GM12801 (cell line): ENCODE data around the gene L3MBTL4.

Source experiments
- TF ChIP-seq, protein P1 (sequence below): IDR thresholded peaks from one replicate; pipeline ENCODE4 v1.5.1; 2011; ENCODE audit warnings: control low read depth; ENCODE audit not compliant: insufficient read length; ENCODE audit errors: extremely low read depth

Gene L3MBTL4

DNA sequence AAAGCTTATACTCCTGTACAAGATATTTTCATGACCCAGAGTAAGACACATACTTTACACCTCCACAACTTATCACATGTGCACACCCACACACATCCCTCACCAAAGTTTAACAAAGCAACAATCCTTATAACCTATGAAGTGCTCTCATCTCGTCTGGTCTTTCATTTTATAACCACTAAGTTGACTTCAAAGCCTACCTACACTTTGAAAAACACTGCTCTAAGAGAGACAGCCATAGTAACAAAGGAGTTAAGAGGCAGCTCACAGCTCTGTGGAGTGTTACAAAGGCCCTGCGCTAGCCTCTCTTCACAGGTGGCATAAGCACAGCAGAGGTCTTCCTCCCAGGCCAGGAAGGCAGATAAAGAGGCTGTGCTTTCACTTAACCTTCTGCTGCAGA is 449.7 kb downstream of the L3MBTL4 start:
- TF ChIP-seq, protein P1, sequence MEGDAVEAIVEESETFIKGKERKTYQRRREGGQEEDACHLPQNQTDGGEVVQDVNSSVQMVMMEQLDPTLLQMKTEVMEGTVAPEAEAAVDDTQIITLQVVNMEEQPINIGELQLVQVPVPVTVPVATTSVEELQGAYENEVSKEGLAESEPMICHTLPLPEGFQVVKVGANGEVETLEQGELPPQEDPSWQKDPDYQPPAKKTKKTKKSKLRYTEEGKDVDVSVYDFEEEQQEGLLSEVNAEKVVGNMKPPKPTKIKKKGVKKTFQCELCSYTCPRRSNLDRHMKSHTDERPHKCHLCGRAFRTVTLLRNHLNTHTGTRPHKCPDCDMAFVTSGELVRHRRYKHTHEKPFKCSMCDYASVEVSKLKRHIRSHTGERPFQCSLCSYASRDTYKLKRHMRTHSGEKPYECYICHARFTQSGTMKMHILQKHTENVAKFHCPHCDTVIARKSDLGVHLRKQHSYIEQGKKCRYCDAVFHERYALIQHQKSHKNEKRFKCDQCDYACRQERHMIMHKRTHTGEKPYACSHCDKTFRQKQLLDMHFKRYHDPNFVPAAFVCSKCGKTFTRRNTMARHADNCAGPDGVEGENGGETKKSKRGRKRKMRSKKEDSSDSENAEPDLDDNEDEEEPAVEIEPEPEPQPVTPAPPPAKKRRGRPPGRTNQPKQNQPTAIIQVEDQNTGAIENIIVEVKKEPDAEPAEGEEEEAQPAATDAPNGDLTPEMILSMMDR = no peak

DNA sequence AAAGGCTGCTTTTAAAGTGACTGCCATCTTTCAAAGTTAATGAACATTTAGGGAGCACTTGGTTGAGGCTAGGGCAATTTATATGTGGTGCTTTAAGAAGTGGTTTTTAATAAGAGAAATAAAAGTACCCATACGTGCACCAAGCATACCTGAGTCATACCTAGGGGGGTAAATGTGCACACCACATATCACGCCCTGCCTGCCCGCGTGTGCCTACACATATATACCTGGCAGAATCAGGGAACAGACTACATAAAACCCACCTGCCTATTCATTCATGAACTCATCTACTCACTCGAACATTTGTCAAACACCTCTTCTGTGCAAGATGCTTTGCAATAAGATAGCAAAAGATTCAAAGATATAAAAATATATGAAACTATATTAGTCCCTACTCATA is 450.1 kb downstream of the L3MBTL4 start:
- TF ChIP-seq, protein P1 = no peak

DNA sequence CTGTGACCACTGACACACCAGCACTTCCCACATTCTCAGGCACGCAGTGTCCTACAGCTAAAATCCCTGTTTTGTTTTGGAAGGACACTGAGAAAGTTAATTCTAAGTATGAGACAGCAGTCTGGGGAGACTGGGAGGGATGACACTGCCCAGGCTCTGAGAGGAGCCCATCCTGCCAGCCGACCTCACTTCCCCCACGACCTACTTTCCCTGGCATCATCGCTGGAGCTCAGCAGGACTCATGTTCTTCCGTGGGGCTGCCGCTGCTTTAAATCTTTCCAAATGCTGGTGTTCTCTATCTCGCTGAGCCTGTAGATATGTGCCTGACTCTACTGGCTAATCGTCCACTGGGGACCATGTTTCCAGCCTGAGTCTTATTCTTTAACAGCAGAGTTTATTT is 450.6 kb downstream of the L3MBTL4 start:
- TF ChIP-seq, protein P1 = no peak

DNA sequence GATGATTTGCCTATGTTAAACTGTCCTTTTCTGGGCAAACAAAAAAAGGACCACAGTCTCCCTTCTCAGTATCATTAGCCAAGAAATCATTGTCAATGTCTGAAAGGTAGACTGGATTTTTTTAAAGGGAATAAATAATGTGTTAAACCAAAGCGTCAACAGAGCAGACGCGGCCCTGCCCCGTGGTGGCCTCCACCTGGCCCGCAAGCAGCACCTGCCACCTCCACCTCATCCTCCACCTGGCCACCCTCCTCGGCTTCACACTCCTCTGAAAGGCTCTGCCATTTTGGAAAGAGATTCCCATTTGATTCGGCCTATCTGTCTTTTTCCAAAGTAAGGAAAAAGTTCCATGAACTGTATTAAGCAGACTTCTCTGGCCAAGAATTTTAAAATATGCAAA is 451.4 kb downstream of the L3MBTL4 start:
- TF ChIP-seq, protein P1 = no peak

DNA sequence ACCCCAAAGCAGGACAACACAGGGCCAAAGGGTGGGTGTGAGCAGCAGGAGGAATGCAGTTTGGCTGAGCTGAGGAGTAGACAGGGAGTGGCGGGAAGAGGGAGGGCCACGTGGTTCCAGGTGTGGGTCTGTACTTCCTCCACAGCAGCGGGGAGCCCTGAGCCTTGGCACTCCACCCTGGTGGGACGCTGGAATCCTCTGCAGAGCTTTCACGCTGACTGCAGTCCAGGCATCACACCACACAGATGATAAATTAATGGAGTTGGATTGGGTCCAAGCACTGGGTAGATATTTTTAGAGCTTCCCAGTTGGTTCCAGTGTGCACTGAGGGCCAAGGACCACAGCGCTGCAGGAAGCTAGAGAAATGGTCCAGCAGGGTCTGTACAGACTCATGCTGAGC is 452.3 kb downstream of the L3MBTL4 start:
- TF ChIP-seq, protein P1 = no peak

DNA sequence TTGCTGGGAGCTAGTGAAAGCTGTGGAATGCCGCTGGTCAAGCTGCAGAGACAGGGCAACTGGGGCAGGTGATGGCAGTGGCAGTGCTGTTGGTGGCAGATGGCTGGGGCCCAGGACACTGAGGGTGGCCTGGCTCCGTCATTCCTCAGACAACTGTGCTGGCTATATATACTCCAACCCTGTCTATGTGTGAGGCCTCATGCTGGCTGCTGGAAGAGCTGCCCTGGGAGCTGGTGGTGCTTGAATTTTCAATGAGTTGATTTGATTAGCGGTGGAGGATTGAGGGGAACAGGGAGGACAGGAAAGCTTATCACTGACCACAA is 452.9 kb downstream of the L3MBTL4 start:
- TF ChIP-seq, protein P1 = no peak

DNA sequence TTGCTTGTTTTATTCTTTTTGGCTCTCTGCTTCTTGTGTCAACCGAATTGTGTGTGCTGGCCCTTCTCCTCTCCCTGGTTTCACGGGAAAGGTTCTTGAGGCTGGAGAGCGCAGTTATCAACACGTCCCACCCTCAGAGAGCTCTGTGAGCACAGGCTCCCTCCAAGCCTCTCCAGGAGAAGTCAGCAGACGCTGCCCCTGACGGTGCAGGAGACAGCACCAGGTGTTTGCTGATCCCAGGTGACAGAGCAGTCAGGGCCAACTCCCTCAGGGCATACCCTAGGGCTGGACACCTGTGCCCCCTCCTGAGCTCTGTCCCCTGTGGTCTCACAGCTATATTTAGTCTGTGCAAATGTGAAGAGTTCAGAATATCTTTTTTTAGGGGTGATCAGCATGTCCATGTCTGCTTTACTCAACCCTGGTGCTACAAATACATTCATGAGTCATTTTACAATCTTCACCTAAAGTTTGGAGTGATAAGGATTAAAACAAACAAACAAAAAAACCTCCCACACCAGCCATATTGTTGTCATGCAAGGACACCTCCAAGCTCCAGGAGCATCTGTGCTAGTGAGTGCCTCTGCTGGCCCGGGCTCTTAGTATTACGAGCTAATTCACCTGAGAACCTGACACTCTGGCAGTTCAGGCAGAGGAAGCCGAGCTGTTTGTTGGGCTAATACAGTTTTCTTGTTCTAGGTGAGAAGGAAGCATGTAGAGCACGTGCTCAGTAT is 453.4 kb downstream of the L3MBTL4 start:
- TF ChIP-seq, protein P1 = no peak
